ENCODE measurements around the gene IL36B. TPM values are rescaled to one million over a fixed set of nuclear protein-coding genes. Genes with fewer than 3 reads are reported as not detected.

The IL36B gene
- total RNA-seq, 4 donors from 2014 or later: not detected

GRCh38 chr2:112980537-112980936 is 72.1 kb downstream of the IL36B start:
- H3K27me3 ChIP-seq: no peaks in the 10 kb centered on the region
- no peak for TF ChIP-seq EP300 (IDR thresholded peaks at IDR 0.05)
- no peak for TF ChIP-seq POLR2A (IDR thresholded peaks at IDR 0.05)
- no peak for TF ChIP-seq CTCF (IDR thresholded peaks at IDR 0.05)
- no peaks in the 10 kb centered on the region for H3K9me3 ChIP-seq
- no peak overlapping the region for H3K27ac ChIP-seq
- no peaks in the 10 kb centered on the region for H3K4me1 ChIP-seq
- no peak for DNase-seq (ENCODE audit: low spot score in 2 of 2)
- 58 to 68% methylated on average over 1 of the region's 1 CpG for WGBS, 2 donors
- H3K4me3 ChIP-seq: no peak overlapping the region
- H3K36me3 ChIP-seq: no peaks in the 10 kb centered on the region

- no peaks in the 10 kb centered on the region for H3K9me3 ChIP-seq
- WGBS, 2 donors: 88 to 91% methylated on average over 1 of the region's 1 CpG
- DNase-seq (ENCODE audit: low spot score in 2 of 2): no peak
- no peak overlapping the region for H3K27ac ChIP-seq
- no peak overlapping the region for H3K4me3 ChIP-seq
- H3K36me3 ChIP-seq: no peaks in the 10 kb centered on the region
- no peak for TF ChIP-seq EP300 (IDR thresholded peaks at IDR 0.05)
- TF ChIP-seq CTCF (IDR thresholded peaks at IDR 0.05): no peak
- TF ChIP-seq POLR2A (IDR thresholded peaks at IDR 0.05): no peak
- H3K4me1 ChIP-seq: no peaks in the 10 kb centered on the region
- H3K27me3 ChIP-seq: no peaks in the 10 kb centered on the region
Observed at GRCh38 chr2:112979731-112980130, 72.9 kb downstream of the IL36B start.

- Histone ChIP-seq H3K27me3 (no peaks in the 10 kb centered on the region), H3K27ac (no peak within 1 kb of the TSS), H3K9me3 (no peaks in the 10 kb centered on the region), H3K4me1 (no peaks in the 10 kb centered on the region), H3K4me3 (no peak within 1 kb of the TSS), H3K36me3 (no peaks in the 10 kb centered on the region)
- no peak for DNase-seq (ENCODE audit: low spot score in 2 of 2)
- TF ChIP-seq POLR2A (IDR thresholded peaks at IDR 0.05): no peak
- no peak for TF ChIP-seq CTCF (IDR thresholded peaks at IDR 0.05)
- TF ChIP-seq EP300 (IDR thresholded peaks at IDR 0.05): no peak
- 69 to 78% methylated on average over 7 of the region's 7 CpGs for WGBS, 2 donors
Observed at GRCh38 chr2:112977559-112978056, 75.1 kb downstream of the IL36B start, which contains the start of gene IL36G. TSS of gene IL36G (plus strand) at chr2:112978006. CDS start at chr2:112978639, 633 bp downstream.

Small RNAs within 50 kb of the gene (small RNA-seq; reads per million reads assigned to genes)
- gene HMGN2P23 (not detected), gene RNU6-1180P (not detected)

Other genes starting within 250 kb of the IL36B start
- 1 to 10 TPM in 1 of 4 donors, under 1 TPM in 2, not detected in 1; 0.22 to 2.7 (median 0.39) TPM for gene IL1B, start 216.1 kb downstream of the IL36B start, total RNA-seq
- not detected for gene IL37, start 141.7 kb downstream of the IL36B start, total RNA-seq
- not detected for gene IL36G, start 74.9 kb downstream of the IL36B start, total RNA-seq
- not detected for gene IL36A, start 47.4 kb downstream of the IL36B start, total RNA-seq
- gene IL36RN, start 6.3 kb upstream of the IL36B start, total RNA-seq: not detected
- not detected for gene IL1F10, start 15.1 kb upstream of the IL36B start, total RNA-seq
- under 1 TPM in 1 of 4 donors, not detected in 3; 0.59 TPM for gene IL1RN, start 74.7 kb upstream of the IL36B start, total RNA-seq
- gene PSD4, start 121.1 kb upstream of the IL36B start, total RNA-seq: 10 to 100 TPM in 3 of 4 donors, 1 to 10 TPM in 1; 8.7 to 20.7 (median 11.3) TPM
- 10 to 100 TPM in 1 of 4 donors, 1 to 10 TPM in 3; 2.2 to 11.4 (median 5.2) TPM for gene PAX8, start 226.1 kb upstream of the IL36B start, total RNA-seq